Fibroblast of gingiva (primary cell): ENCODE results near the gene CKB.
A peak's percentile ranks its signal among the peaks of the same experiment; 100 is the strongest.

ENCODE experiments used
- DNase-seq: peaks from one replicate; pipeline ENCODE4 v3.0.0-alpha.2; 2011; ENCODE audit warnings: low read depth

CKB gene

DNA sequence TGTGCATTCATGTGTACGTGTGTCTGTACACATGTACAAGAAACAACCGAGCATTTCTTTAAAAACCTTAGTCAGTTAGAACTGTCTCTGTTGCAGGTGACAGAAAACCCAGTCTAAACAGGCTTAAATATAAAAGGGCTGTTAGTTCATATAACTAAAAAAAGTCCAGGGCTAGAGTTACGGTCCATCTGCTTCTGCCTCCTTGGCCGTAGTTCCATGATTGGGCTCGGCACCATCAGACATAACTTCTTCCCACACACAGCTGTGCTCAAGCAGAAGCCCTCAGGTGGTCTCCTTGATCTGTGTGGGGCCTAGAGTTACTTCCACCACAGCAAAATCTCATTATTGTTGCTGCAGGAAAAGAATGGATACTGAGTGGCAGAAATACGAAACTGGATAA is 34.6 kb downstream of the CKB start:
- no peak for DNase-seq

DNA sequence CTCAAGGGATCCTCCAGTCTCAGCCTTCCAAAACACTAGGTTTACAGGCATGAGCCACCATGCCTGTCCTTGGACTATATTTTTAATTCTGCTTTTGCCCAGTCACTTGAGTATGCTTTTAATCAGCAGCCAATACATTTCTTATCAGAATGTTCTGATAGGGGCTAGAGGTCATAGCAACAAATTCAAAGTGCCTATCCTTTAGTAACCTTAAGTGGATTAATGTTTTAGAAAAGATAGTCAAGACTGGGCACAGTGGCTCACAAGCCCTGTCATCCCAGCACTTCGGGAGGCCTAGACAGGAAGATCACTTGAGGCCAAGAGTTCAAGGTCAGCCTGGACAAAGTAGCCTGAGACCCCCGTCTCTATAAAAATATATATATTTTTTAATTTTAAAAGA is 37.1 kb downstream of the CKB start:
- no peak for DNase-seq

GRCh38 chr14:103483600-103483999 is 39.0 kb downstream of the CKB start:
- DNase-seq = peak; percentile 56

- DNase-seq = no peak
Observed at GRCh38 chr14:103480595-103480994, 42.0 kb downstream of the CKB start.

- no peak for DNase-seq
Observed at GRCh38 chr14:103476631-103477030, 46.0 kb downstream of the CKB start.

- no peak for DNase-seq
Observed at GRCh38 chr14:103476065-103476464, 46.6 kb downstream of the CKB start.

- DNase-seq = no peak
Observed at GRCh38 chr14:103474893-103475292, 47.7 kb downstream of the CKB start.

GRCh38 chr14:103472939-103473338 is 49.7 kb downstream of the CKB start:
- no peak for DNase-seq
